B cell (primary cell): ENCODE data around the gene LPAR2. TPM values are rescaled to one million over a fixed set of nuclear protein-coding genes. Genes with fewer than 3 reads are reported as not detected.

Experiments
- ATAC-seq: fragments of 200-7000 bp; cut with Tn5 transposase; one replicate; pipeline ENCODE4 v1.10.0; 2021; ENCODE audit warnings: low read depth, mild to moderate bottlenecking, moderate number of reproducible peaks, moderate library complexity
- CTCF ChIA-PET: fragments of 350-600 bp; sonication (Branson Sonifier 250); formaldehyde crosslinking; loops from one replicate; lab custom pipeline; 2021; ENCODE audit warnings: antibody characterized with exemption, inconsistent platforms; lab: Charles Lee
- POLR2A ChIA-PET: fragments of 350-600 bp; sonication (Branson Sonifier 250); formaldehyde crosslinking; loops from one replicate; lab custom pipeline; 2021; ENCODE audit warnings: antibody characterized with exemption; lab: Charles Lee
- DNase-seq: peaks from one replicate; pipeline ENCODE4 v3.0.0; 2013
- H2AFZ ChIP-seq: 2 replicates; pipeline ENCODE4 v1.6.1; 2012; ENCODE audit warnings: mild to moderate bottlenecking, low read depth, low read length; ENCODE audit not compliant: insufficient read depth, poor library complexity, severe bottlenecking
- H3K27ac ChIP-seq, 2 donors: 1 replicate in 1 of 2; 2 replicates in 1 of 2; pipeline ENCODE4 v1.5.1; 2012 to 2013; ENCODE audit warnings: low read length in 2 of 2, mild to moderate bottlenecking in 2 of 2, moderate library complexity in 1 of 2
- H3K27me3 ChIP-seq, 4 experiments: fragments of 200-600 bp in 1 of 4; sonication (generic) in 1 of 4; replicated peaks in 1 of 4; 1 replicate in 2 of 4; 2 replicates in 2 of 4; pipeline versions ENCODE4 v1.6.1 to v1.7.0; 2013 to 2016; ENCODE audit warnings: low read length in 3 of 4, mild to moderate bottlenecking in 2 of 4, mixed read lengths in 1 of 4, moderate library complexity in 1 of 4; ENCODE audit not compliant: insufficient read depth in 4 of 4, control insufficient read depth in 3 of 4; ENCODE audit errors: control extremely low read depth in 1 of 4
- H3K36me3 ChIP-seq, 2 experiments: replicated peaks in 1 of 2; 1 replicate in 1 of 2; 2 replicates in 1 of 2; pipeline versions ENCODE4 v1.6.1 to v1.7.1; 2013; ENCODE audit warnings: low read length in 1 of 2; ENCODE audit not compliant: insufficient read depth in 2 of 2, control insufficient read depth in 1 of 2; ENCODE audit errors: control extremely low read depth in 1 of 2, extremely low read depth in 1 of 2
- H3K4me1 ChIP-seq, 2 donors: fragments of 200-600 bp in 1 of 2; sonication (generic) in 1 of 2; 1 replicate in 1 of 2; 2 replicates in 1 of 2; pipeline versions ENCODE4 v1.5.1 to v1.6.1; 2013 to 2017; ENCODE audit warnings: low read length in 2 of 2; ENCODE audit not compliant: control insufficient read depth in 2 of 2, insufficient read depth in 2 of 2
- H3K4me2 ChIP-seq: replicated peaks from 2 replicates; pipeline ENCODE3; 2012; ENCODE audit warnings: mild to moderate bottlenecking, low read depth, low read length; ENCODE audit not compliant: poor library complexity, severe bottlenecking
- H3K4me3 ChIP-seq, 5 experiments: fragments of 200-600 bp in 1 of 5; sonication (generic) in 1 of 5; 1 replicate in 3 of 5; 2 replicates in 2 of 5; pipeline versions ENCODE4 v1.5.1 to v1.7.0; 2011 to 2016; ENCODE audit warnings: low read length in 4 of 5, mild to moderate bottlenecking in 4 of 5, low read depth in 2 of 5, control low read depth in 1 of 5, moderate library complexity in 1 of 5; ENCODE audit not compliant: insufficient read depth in 1 of 5; ENCODE audit errors: control extremely low read depth in 1 of 5, extremely low read depth in 1 of 5
- H3K79me2 ChIP-seq: fragments of 200-600 bp; sonication (generic); one replicate; pipeline ENCODE4 v1.6.0; 2016; ENCODE audit warnings: low read length; ENCODE audit not compliant: control insufficient read depth, insufficient read depth
- H3K9ac ChIP-seq: fragments of 200-600 bp; sonication (generic); 2 replicates; pipeline ENCODE4 v1.6.1; 2017; ENCODE audit warnings: mild to moderate bottlenecking, low read length, moderate library complexity
- H3K9me3 ChIP-seq, 3 donors: one replicate each; pipeline versions ENCODE4 v1.6.1 to v1.7.1; 2013; ENCODE audit warnings: low read length in 2 of 3; ENCODE audit not compliant: control insufficient read depth in 2 of 3, insufficient read depth in 1 of 3; ENCODE audit errors: control extremely low read depth in 1 of 3
- H4K20me1 ChIP-seq: 2 replicates; pipeline ENCODE4 v1.6.0; 2012; ENCODE audit warnings: mild to moderate bottlenecking, low read length; ENCODE audit not compliant: insufficient read depth, control insufficient read depth, poor library complexity, severe bottlenecking
- H3K27ac Mint-ChIP-seq: one replicate; pipeline ENCODE4 v1.8.0; 2021; ENCODE audit warnings: mixed read lengths
- H3K27me3 Mint-ChIP-seq: one replicate; pipeline ENCODE4 v1.8.0; 2021; ENCODE audit warnings: mixed read lengths
- H3K4me1 Mint-ChIP-seq: one replicate; pipeline ENCODE4 v1.8.0; 2021; ENCODE audit warnings: mixed read lengths
- H3K4me3 Mint-ChIP-seq: one replicate; pipeline ENCODE4 v1.8.0; 2021; ENCODE audit warnings: mixed read lengths
- H3K9me3 Mint-ChIP-seq: one replicate; pipeline ENCODE4 v1.8.0; 2022; ENCODE audit warnings: mixed read lengths; ENCODE audit not compliant: insufficient read depth
- EZH2 ChIP-seq: IDR thresholded peaks from 2 replicates; pipeline ENCODE4 v1.6.1; 2012; ENCODE audit warnings: borderline replicate concordance, low read depth, mild to moderate bottlenecking, moderate library complexity, low read length; ENCODE audit not compliant: insufficient read depth, poor library complexity, severe bottlenecking
- WGBS: methylation state at CpG from one replicate; pipeline ENCODE4 v1.1.5; 2013; ENCODE audit warnings: missing lambda C conversion rate; ENCODE audit not compliant: insufficient coverage; 5-methylcytosine and 5-hydroxymethylcytosine counted together
- intact Hi-C: fragments of 100-400 bp; cut with micrococcal nuclease; formaldehyde crosslinking; loops from one replicate; pipeline ENCODE4 v1.10.0; 2022
- polyA plus RNA-seq: library from polyadenylated mRNA; depleted of rRNA; stranded (reverse); fragments of >200 nt; gene quantifications from 2 replicates; pipeline ENCODE4 v1.2.3, GENCODE V29; 2012
- total RNA-seq, 2 donors: library from RNA; stranded (reverse); fragments of 120-200 nt in 1 of 2; gene quantifications; 1 replicate in 1 of 2; 2 replicates in 1 of 2; pipeline versions ENCODE4 v1.2.3 to v1.2.4, GENCODE V29; 2013 to 2022
- TF ChIP-seq, protein P1 (sequence below): fragments of 200-600 bp; IDR thresholded peaks from one replicate; pipeline ENCODE4 v1.8.0; 2022; ENCODE audit warnings: antibody characterized with exemption, mild to moderate bottlenecking

Gene LPAR2
- total and polyA plus RNA-seq, 2 donors (not counting 1 experiment from before 2014, with no cell fraction given): 27.1 to 37.2 TPM

DNA sequence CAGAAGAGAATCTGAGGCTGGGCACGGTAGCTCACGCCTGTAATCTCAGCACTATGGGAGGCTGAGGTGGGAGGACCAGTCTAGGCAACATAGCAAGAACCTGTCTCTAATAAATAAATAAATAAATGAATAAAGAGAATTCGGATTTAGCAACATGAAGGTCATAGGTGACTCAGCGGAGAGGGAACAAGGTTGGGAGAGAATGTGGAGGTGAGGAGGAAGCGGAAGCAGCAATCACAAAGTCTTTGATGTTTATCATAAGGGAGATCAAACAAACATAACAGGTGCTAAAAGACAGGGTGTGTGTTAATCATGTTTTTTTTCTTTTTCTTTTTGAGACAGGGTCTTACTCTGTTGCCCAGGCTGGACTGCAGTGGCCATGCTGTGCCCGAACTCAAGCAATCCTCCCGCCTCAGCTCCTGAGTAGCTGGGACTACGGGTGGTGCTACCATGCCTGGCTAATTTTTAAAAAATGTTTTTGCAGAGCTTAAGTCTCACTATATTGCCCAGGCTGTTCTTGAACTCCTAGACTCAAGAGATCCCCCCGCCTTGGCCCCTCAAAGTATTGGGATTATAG is 25.8 kb downstream of the LPAR2 start:
- Histone ChIP-seq H3K36me3 (no peaks in the 10 kb centered on the region), H2AFZ (no peak overlapping the region), H3K4me3 (no peak overlapping the region), H3K9me3 (no peaks in the 10 kb centered on the region), H3K27me3 (no peaks in the 10 kb centered on the region), H4K20me1 (no peaks in the 10 kb centered on the region), H3K27ac (no peak overlapping the region), H3K4me1 (peaks cover 5 to 25% of the 10 kb centered on the region in 2 donors), H3K9ac (no peak overlapping the region), H3K4me2 (no peak overlapping the region), H3K79me2 (no peaks in the 10 kb centered on the region)
- ChIA-PET POLR2A (interaction anchor here (0.7 kb wide), 1 partner anchor 12 kb away, joined by 3 read pairs; no protein-coding TSS in a partner anchor), CTCF (interaction anchor here (0.7 kb wide), 1 partner anchor 48 kb away, joined by 3 read pairs; no protein-coding TSS in a partner anchor)
- TF ChIP-seq, protein P1, sequence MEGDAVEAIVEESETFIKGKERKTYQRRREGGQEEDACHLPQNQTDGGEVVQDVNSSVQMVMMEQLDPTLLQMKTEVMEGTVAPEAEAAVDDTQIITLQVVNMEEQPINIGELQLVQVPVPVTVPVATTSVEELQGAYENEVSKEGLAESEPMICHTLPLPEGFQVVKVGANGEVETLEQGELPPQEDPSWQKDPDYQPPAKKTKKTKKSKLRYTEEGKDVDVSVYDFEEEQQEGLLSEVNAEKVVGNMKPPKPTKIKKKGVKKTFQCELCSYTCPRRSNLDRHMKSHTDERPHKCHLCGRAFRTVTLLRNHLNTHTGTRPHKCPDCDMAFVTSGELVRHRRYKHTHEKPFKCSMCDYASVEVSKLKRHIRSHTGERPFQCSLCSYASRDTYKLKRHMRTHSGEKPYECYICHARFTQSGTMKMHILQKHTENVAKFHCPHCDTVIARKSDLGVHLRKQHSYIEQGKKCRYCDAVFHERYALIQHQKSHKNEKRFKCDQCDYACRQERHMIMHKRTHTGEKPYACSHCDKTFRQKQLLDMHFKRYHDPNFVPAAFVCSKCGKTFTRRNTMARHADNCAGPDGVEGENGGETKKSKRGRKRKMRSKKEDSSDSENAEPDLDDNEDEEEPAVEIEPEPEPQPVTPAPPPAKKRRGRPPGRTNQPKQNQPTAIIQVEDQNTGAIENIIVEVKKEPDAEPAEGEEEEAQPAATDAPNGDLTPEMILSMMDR: no peak
- TF ChIP-seq EZH2: no peak
- Mint-ChIP-seq H3K4me1 (peaks cover 31% of the 10 kb centered on the region), H3K9me3 (no peaks in the 10 kb centered on the region), H3K4me3 (no peak overlapping the region), H3K27me3 (no peaks in the 10 kb centered on the region), H3K27ac (no peak overlapping the region)
- DNase-seq (no peak), ATAC-seq (no peak)
- intact Hi-C loops: no loop called here
- 94% methylated on average over 5 of the region's 9 CpGs for WGBS

DNA sequence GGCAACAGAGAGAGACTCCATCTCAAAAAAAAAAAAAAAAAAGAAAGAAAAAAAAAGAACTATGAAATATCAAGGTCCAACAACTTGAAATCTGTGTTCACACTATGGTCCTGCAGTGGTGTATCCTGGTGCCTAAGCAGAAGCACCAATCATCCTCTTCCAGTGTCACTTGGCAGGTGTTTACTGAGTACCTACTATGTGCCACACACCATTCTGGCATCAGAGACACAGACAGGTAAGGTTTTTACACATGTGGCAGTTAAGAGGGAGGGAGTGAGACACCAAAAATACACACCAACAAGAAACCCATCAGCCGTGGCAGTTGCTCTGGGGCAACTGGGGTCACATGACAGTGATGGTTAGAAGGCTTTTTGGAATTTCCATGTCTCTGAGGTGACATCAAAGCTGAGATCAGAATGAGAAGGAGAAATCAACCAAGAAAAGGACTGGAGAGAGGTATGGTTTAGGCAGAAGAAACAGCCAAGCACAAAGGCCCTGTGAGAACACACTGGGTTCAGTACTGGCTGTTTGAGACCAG is 27.2 kb downstream of the LPAR2 start:
- no peak overlapping the region for H3K4me3 ChIP-seq
- no peak overlapping the region for H3K9ac ChIP-seq
- Mint-ChIP-seq H3K9me3 (no peaks in the 10 kb centered on the region), H3K4me3 (peak overlapping the region; percentile 0), H3K27ac (peak overlapping the region; percentile 23), H3K27me3 (no peaks in the 10 kb centered on the region), H3K4me1 (peaks cover 32% of the 10 kb centered on the region)
- H3K79me2 ChIP-seq: no peaks in the 10 kb centered on the region
- no peaks in the 10 kb centered on the region for H3K27me3 ChIP-seq
- H4K20me1 ChIP-seq: no peaks in the 10 kb centered on the region
- no CpG with 5 or more reads among the region's 1 CpG for WGBS
- ATAC-seq (no peak), DNase-seq (no peak)
- H3K36me3 ChIP-seq: no peaks in the 10 kb centered on the region
- H3K4me1 ChIP-seq: peaks cover 5 to 27% of the 10 kb centered on the region in 2 donors
- ChIA-PET CTCF (no interaction called here), POLR2A (interaction anchor here (1.1 kb wide), 1 partner anchor 17 kb away, joined by 6 read pairs; no protein-coding TSS in a partner anchor)
- no peak overlapping the region for H2AFZ ChIP-seq
- H3K9me3 ChIP-seq: no peaks in the 10 kb centered on the region
- intact Hi-C loops: no loop called here
- no peak overlapping the region for H3K27ac ChIP-seq
- TF ChIP-seq EZH2: no peak
- TF ChIP-seq, protein P1: no peak
- no peak overlapping the region for H3K4me2 ChIP-seq
